Measurements from ENCODE around the gene GIT1.

GIT1 gene

DNA sequence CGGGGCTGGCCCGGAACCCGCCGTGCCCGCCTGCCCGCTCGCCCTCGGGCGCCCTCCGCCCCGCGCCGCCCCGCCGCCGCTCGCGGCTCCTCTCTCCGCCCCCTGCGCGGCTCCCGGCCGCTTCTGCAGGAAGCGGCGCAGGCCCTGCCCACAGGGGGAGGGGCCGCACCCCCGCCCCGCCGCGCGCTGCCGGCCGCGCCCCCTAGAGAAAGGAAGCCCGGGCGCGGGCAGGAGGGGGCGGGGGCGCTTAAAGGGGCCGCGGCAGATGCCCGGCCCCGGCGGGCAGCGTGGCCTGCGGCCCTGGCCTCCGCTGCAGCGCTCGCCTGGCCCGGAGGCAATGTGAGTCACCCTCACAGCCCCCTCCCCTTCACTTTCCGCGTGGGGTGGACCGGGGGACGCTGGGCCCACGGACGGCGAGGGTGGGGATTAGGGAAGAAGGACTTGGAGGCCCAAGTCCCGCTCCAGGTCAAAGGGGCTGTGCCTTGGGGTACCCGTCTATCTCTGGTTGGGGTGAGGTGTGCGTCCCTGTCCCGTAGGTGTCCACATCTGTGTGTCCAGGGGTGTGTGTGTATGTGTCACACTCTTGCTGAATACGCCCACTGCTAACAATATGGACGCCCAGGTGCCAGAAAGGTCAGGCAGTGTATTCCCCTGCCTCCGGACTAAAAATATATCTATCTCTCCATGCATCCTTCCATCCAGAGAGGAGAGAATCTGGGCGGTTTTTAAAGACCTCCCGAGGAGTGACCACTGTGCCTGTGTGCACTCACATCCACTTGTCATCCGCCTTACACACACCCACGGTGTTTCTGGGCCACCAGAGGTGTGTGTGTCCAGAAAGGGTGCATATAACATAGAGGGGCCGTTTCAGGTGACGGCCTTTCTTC lies at the start of gene GIT1:
TSS of gene GIT1 (minus strand) at position 125 of the 887 bp plus-strand sequence. CDS start 270 bp downstream, outside the sequence.
- peak within 1 kb of the TSS; percentile 77 for H3K9ac ChIP-seq (ENCODE audit: low read length)
- H3K4me1 ChIP-seq (ENCODE audit: control insufficient read depth, insufficient read depth, low read length) = peaks cover 60% of the 10 kb centered on the region
- no peaks in the 10 kb centered on the region for H3K36me3 ChIP-seq (ENCODE audit: control insufficient read depth, insufficient read depth, low read length)
- no peaks in the 10 kb centered on the region for H3K9me3 ChIP-seq (ENCODE audit: control insufficient read depth, low read length)
- no peaks in the 10 kb centered on the region for H3K27me3 ChIP-seq (ENCODE audit: control insufficient read depth, insufficient read depth, low read length)
- H3K4me3 ChIP-seq (ENCODE audit: low read length) = peak within 1 kb of the TSS; percentile 67

DNA sequence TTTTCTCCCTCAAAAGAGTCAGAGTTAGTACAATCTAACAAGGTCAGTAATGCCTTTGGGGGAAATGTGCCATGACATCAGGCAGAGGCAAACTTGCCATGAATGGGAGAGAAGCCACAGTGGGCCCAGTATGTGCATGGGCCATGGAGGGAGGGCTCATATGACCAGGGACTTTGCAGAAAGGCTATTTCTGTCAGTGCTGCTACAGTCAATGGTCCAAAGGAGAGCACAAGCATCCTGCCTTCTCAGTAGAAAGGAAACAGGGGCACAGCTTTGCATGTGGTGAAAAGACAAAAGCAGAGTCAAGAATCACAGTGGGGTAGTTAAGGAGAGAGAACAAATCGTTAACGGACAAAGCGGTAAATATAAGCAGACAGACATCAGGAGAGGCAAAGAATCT lies 44.4 kb upstream of the GIT1 start:
- no peaks in the 10 kb centered on the region for H3K27me3 ChIP-seq (ENCODE audit: control insufficient read depth, insufficient read depth, low read length)
- peaks cover 5% of the 10 kb centered on the region for H3K36me3 ChIP-seq (ENCODE audit: control insufficient read depth, insufficient read depth, low read length)
- no peaks in the 10 kb centered on the region for H3K9me3 ChIP-seq (ENCODE audit: control insufficient read depth, low read length)
- H3K9ac ChIP-seq (ENCODE audit: low read length) = no peak overlapping the region
- H3K4me3 ChIP-seq (ENCODE audit: low read length) = no peak overlapping the region
- peaks cover under 1% of the 10 kb centered on the region for H3K4me1 ChIP-seq (ENCODE audit: control insufficient read depth, insufficient read depth, low read length)

GRCh38 chr17:29630630-29631193 lies 41.3 kb upstream of the GIT1 start:
- Histone ChIP-seq H3K4me1 (ENCODE audit: control insufficient read depth, insufficient read depth, low read length) (no peaks in the 10 kb centered on the region), H3K36me3 (ENCODE audit: control insufficient read depth, insufficient read depth, low read length) (peaks cover 5% of the 10 kb centered on the region), H3K27me3 (ENCODE audit: control insufficient read depth, insufficient read depth, low read length) (no peaks in the 10 kb centered on the region), H3K4me3 (ENCODE audit: low read length) (no peak overlapping the region), H3K9ac (ENCODE audit: low read length) (no peak overlapping the region), H3K9me3 (ENCODE audit: control insufficient read depth, low read length) (no peaks in the 10 kb centered on the region)

DNA sequence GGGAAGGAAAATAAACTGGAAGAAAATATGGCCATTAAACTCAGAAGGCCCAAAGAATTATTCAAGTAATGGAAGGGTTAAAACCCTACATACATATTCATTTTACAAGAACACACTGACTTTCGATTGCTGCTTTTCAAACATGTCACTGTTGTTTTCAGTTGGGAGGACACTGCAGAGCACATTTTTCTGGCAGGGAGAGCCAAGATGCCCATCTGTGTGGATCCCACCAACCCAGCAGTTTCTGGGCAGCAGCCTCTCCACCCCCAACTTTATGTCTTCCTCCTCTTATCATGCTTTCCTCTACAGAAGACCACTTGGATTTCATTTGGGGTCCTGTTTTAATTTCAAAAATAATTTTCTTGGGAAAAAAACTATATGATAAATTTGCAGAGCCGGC lies 40.4 kb upstream of the GIT1 start:
- Histone ChIP-seq H3K36me3 (ENCODE audit: control insufficient read depth, insufficient read depth, low read length) (peaks cover 5% of the 10 kb centered on the region), H3K4me1 (ENCODE audit: control insufficient read depth, insufficient read depth, low read length) (no peaks in the 10 kb centered on the region), H3K9me3 (ENCODE audit: control insufficient read depth, low read length) (no peaks in the 10 kb centered on the region), H3K27me3 (ENCODE audit: control insufficient read depth, insufficient read depth, low read length) (no peaks in the 10 kb centered on the region), H3K4me3 (ENCODE audit: low read length) (no peak overlapping the region), H3K9ac (ENCODE audit: low read length) (no peak overlapping the region)

GRCh38 chr17:29628644-29629043 lies 39.2 kb upstream of the GIT1 start:
- Histone ChIP-seq H3K27me3 (ENCODE audit: control insufficient read depth, insufficient read depth, low read length) (no peaks in the 10 kb centered on the region), H3K9me3 (ENCODE audit: control insufficient read depth, low read length) (no peaks in the 10 kb centered on the region), H3K4me1 (ENCODE audit: control insufficient read depth, insufficient read depth, low read length) (no peaks in the 10 kb centered on the region), H3K9ac (ENCODE audit: low read length) (no peak overlapping the region), H3K36me3 (ENCODE audit: control insufficient read depth, insufficient read depth, low read length) (peaks cover under 1% of the 10 kb centered on the region), H3K4me3 (ENCODE audit: low read length) (no peak overlapping the region)

GRCh38 chr17:29627951-29628350 lies 38.5 kb upstream of the GIT1 start:
- no peaks in the 10 kb centered on the region for H3K9me3 ChIP-seq (ENCODE audit: control insufficient read depth, low read length)
- H3K36me3 ChIP-seq (ENCODE audit: control insufficient read depth, insufficient read depth, low read length) = no peaks in the 10 kb centered on the region
- H3K9ac ChIP-seq (ENCODE audit: low read length) = no peak overlapping the region
- H3K4me1 ChIP-seq (ENCODE audit: control insufficient read depth, insufficient read depth, low read length) = peaks cover 3% of the 10 kb centered on the region
- no peak overlapping the region for H3K4me3 ChIP-seq (ENCODE audit: low read length)
- H3K27me3 ChIP-seq (ENCODE audit: control insufficient read depth, insufficient read depth, low read length) = peaks cover 6% of the 10 kb centered on the region

GRCh38 chr17:29625037-29625750 lies 35.7 kb upstream of the GIT1 start:
- Histone ChIP-seq H3K4me3 (ENCODE audit: low read length) (no peak overlapping the region), H3K4me1 (ENCODE audit: control insufficient read depth, insufficient read depth, low read length) (peaks cover 17% of the 10 kb centered on the region), H3K9me3 (ENCODE audit: control insufficient read depth, low read length) (no peaks in the 10 kb centered on the region), H3K27me3 (ENCODE audit: control insufficient read depth, insufficient read depth, low read length) (peaks cover 23% of the 10 kb centered on the region), H3K36me3 (ENCODE audit: control insufficient read depth, insufficient read depth, low read length) (no peaks in the 10 kb centered on the region), H3K9ac (ENCODE audit: low read length) (no peak overlapping the region)

- Histone ChIP-seq H3K9ac (ENCODE audit: low read length) (no peak overlapping the region), H3K27me3 (ENCODE audit: control insufficient read depth, insufficient read depth, low read length) (peaks cover 29% of the 10 kb centered on the region), H3K4me3 (ENCODE audit: low read length) (no peak overlapping the region), H3K36me3 (ENCODE audit: control insufficient read depth, insufficient read depth, low read length) (no peaks in the 10 kb centered on the region), H3K9me3 (ENCODE audit: control insufficient read depth, low read length) (no peaks in the 10 kb centered on the region), H3K4me1 (ENCODE audit: control insufficient read depth, insufficient read depth, low read length) (peaks cover 17% of the 10 kb centered on the region)
These were observed 35.1 kb upstream of the GIT1 start for GRCh38 chr17:29624586-29624985.

DNA sequence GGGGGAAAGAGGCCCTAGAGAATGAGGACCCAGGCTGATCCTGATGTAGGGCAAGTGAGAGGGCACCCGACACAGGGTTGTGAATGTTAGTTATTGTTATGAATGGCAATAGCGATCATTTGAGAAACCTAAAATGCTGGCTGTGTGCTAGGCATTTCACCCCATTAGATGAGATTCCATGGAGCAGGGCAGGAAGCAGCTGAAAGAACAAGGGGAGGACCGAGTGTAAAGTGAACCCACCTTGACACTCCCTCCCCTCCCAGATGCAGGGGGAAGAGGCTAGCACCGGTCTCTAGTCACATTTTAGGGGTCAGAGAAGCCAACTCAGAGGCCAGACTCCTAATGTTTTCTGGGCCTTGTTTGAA lies 33.8 kb upstream of the GIT1 start:
- Histone ChIP-seq H3K9ac (ENCODE audit: low read length) (no peak overlapping the region), H3K36me3 (ENCODE audit: control insufficient read depth, insufficient read depth, low read length) (no peaks in the 10 kb centered on the region), H3K4me1 (ENCODE audit: control insufficient read depth, insufficient read depth, low read length) (peaks cover 18% of the 10 kb centered on the region), H3K9me3 (ENCODE audit: control insufficient read depth, low read length) (no peaks in the 10 kb centered on the region), H3K27me3 (ENCODE audit: control insufficient read depth, insufficient read depth, low read length) (peaks cover 42% of the 10 kb centered on the region), H3K4me3 (ENCODE audit: low read length) (no peak overlapping the region)

DNA sequence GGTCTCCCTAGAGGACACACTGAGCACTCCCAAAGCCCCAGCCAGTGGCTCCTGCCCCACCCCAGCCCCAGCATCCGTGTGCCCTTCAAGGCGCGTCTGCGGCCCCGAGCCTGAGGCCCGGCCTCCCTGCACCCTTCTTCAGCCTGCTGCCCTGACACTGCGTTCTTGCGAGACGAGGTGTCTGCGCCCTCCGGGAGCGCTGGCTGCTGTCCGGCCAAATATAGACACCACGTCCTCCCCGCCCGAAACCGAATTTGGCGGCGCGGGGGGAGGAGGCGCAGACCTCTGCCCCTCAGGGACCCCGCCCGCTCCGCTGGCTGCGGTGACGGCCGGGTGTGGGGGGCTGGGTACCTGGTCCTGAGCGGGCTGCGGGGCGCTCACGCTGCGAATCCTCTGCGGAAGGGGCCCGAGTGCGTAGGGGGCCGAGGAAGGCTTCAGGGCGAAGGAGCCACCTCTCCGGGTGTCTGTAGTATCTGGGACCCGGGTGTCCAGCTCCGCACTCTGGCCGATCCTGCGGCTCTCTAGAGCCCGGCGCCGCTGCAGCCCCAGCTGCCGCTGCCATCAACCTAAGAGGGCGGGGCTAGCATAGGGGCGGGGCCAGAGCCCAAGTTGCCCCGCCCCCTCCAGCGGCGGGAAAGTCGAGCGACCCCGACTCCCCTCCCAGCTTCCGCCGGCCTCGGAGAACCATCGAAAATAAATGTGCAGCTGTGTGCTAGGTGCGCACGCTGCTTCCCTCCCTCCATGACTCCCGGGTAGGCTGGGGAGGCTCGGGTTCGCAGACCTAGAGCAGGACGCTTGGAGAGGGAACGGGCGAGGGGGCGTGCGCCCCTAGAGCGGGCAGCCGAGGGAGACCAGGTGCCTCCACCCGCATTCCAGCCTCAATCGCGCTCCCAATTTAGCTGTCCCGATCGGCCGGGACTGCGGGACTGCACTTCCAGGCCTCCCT lies 33.2 kb upstream of the GIT1 start, which contains the start of gene CORO6:
TSS of gene CORO6 (minus strand) at position 576 of the 946 bp plus-strand sequence. CDS start 1,491 bp downstream, outside the sequence.
- peaks cover 47% of the 10 kb centered on the region for H3K27me3 ChIP-seq (ENCODE audit: control insufficient read depth, insufficient read depth, low read length)
- no peaks in the 10 kb centered on the region for H3K9me3 ChIP-seq (ENCODE audit: control insufficient read depth, low read length)
- peak within 1 kb of the TSS; percentile 40 for H3K9ac ChIP-seq (ENCODE audit: low read length)
- H3K36me3 ChIP-seq (ENCODE audit: control insufficient read depth, insufficient read depth, low read length) = no peaks in the 10 kb centered on the region
- H3K4me1 ChIP-seq (ENCODE audit: control insufficient read depth, insufficient read depth, low read length) = peaks cover 25% of the 10 kb centered on the region
- H3K4me3 ChIP-seq (ENCODE audit: low read length) = peak within 1 kb of the TSS; percentile 16

- H3K9me3 ChIP-seq (ENCODE audit: control insufficient read depth, low read length) = no peaks in the 10 kb centered on the region
- peaks cover 55% of the 10 kb centered on the region for H3K27me3 ChIP-seq (ENCODE audit: control insufficient read depth, insufficient read depth, low read length)
- peaks cover 33% of the 10 kb centered on the region for H3K4me1 ChIP-seq (ENCODE audit: control insufficient read depth, insufficient read depth, low read length)
- H3K36me3 ChIP-seq (ENCODE audit: control insufficient read depth, insufficient read depth, low read length) = no peaks in the 10 kb centered on the region
- no peak overlapping the region for H3K9ac ChIP-seq (ENCODE audit: low read length)
- no peak overlapping the region for H3K4me3 ChIP-seq (ENCODE audit: low read length)
These were observed 32.3 kb upstream of the GIT1 start for GRCh38 chr17:29621751-29622194.

Measured in mucosa of stomach (tissue), 1 donor.